T-helper 9 cell (primary cell): ENCODE results near the gene JAZF1.

Source experiments
- DNase-seq: peaks from one replicate; pipeline ENCODE4 v3.0.0-alpha.2; 2020

The JAZF1 gene

DNA sequence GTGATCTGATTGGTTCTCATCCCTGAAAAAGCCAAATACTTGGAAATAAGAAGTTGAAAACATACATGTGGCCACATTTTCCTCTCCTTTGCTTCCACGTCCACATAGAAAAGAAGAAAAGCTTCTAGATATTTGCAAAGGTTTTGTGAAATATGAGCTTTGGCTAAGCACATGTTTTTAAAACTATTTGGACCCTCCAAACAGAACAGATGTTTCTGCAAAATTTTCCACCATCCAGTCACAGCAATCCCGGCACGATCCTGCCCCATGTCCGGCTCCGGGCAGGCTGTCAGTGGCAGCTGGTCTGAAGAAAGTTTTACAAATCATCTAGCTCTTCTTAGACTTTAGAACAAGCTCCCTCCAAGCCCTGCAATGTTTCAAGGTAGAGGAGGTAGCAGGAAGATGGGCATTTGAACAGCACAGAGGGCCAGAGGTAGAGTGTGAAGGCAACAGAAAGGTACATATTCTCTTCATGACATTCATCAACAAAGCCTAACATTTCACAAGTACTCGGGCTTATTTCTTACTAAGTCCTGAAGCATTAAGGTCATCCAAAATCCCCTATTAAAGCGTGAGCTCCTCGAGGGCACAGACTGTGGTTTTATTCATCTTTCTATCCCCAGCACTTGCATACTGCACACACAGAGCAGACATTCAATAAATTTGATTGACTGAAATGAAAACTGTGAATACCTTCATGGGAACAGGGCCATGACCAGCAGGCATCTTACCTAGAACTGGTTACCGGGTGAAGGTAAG, 110.1 kb downstream of the JAZF1 start:
- no peak for DNase-seq

DNA sequence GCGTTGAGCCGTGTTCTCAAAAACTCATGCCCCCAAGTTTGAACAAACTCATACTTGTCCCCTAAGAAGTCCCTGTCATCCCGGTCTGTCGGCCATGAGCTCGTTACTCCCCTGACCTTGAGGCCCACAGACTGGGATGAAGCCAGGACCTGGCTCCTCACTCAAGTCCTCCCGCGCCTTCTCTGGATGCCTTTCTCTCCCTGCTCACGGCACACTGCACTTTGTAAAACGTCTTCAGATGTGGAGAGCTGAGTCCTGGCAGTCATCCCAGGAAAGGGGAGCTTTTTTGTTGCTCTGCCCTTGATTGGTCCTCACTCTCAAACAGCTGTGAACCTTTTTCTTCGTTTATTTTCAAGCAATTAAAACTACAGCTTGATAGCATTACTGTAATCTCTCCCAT, 110.8 kb downstream of the JAZF1 start:
- DNase-seq: no peak

DNA sequence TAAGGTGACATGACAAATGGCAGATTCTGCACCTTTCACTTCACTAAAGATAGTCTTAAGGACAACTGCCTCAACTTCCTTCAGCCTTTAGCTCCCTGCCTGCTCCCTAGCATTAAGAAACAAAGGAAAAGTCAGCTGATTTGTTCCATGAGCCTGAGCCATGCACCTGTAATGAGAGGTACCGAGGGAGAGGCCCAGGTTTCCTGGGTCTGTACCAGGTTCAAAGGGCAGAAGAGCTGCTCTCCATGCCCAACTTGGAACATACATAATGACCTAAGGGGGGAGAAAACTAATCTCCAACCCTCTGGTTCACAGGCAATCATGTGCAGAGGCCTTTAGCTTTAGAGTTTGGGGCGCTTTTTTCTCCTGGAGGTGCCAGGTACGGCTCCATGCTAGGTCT, 111.2 kb downstream of the JAZF1 start:
- DNase-seq: no peak

DNA sequence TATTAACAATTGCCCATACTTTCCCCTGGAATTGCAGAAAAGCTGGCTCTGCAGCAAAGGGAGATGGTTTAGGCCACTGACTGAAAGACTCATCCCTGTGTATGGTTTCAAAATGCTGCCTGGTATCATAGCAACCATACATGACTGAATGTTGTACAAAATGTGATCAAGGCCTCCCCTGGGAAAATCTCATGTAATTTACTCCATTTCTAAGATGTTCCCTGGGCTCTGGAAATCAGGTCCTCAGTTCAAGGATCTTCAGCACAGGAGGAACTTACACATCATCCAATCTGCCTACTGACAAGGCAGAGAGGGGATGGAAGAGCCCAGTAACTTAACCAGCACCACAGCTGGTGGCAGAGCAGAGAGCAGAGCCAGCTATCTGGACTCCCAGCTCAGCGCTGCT, 111.8 kb downstream of the JAZF1 start:
- DNase-seq: no peak

DNA sequence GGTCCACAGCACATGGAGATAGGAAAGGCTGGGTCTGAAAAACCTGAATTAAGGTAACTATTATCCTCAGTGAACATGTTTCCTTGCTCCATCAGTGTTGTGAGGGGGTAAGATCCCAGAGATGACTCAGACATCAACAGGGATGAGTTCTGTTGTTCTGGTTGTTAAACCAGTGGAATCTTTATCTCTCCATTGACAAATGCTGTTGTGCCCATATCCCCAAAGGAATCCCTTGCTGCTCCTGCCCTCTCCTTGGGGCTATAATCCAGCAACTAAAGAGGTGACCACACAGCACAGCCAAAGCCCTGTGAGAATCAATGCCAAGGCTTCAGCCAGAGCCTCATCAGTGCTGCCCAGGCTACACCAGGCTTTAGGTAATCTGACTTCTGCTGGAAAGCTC, 113.4 kb downstream of the JAZF1 start:
- no peak for DNase-seq

DNA sequence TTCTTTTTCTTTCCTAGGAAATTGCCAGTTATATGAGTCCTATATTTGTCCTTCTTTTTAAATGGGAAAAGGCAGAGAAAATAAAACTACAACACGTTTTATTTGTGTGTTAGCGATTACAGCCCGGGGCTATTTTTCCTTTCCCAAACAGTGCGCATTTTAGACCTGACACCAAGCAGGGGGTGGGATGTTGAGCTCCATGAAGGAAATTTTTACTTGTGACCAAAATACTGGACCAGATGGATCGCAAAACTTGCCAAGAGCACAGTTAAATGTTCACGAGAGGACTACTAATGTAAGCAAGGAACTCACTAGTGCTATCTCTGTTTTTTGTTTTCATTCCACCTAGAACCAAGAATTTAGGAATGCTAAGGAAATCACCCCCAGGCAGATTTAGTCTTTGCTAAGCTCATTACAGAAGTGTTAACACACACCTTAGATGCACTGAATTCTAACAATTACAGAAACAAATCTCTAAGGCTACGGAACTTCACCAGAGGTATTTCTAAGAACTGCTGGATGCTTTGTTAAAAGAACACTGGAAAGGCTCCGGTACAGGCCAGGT, 114.8 kb downstream of the JAZF1 start:
- no peak for DNase-seq

DNA sequence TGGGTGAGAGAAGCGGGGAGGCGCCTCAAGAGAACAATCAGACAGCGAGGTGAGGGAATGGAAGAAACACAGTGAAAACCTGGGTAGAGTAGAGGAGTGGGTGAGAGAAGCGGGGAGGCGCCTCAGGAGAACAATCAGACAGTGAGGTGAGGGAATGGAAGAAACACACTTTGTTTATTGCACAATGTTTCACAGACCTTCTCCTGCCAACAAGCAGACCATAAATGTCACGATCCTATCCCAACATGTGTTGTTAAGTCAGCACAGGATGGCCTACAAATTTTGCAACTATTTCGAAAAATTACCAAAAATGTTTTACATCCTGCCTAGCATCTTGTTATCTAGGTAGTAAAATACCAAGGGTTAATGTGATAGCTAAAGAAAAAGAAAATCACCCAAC, 115.3 kb downstream of the JAZF1 start:
- no peak for DNase-seq

DNA sequence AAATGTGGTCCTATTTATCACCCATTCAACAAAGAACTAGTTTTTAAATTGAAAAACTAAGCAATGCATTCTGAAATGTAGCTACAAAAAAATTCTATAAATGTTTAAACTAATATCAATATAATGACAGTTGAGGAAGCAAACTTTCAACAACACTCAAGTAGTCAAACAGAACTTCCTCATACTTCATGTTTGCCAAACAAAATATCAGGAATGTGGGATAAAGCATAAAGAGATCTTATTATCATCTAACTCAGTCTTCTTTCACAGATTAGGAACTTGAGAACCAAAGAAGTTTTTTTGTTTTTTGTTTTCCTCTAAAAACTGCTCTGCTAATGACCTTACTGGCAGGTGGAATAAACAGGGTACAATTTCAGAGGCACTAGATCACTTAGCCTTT, 116.2 kb downstream of the JAZF1 start:
- DNase-seq: no peak

DNA sequence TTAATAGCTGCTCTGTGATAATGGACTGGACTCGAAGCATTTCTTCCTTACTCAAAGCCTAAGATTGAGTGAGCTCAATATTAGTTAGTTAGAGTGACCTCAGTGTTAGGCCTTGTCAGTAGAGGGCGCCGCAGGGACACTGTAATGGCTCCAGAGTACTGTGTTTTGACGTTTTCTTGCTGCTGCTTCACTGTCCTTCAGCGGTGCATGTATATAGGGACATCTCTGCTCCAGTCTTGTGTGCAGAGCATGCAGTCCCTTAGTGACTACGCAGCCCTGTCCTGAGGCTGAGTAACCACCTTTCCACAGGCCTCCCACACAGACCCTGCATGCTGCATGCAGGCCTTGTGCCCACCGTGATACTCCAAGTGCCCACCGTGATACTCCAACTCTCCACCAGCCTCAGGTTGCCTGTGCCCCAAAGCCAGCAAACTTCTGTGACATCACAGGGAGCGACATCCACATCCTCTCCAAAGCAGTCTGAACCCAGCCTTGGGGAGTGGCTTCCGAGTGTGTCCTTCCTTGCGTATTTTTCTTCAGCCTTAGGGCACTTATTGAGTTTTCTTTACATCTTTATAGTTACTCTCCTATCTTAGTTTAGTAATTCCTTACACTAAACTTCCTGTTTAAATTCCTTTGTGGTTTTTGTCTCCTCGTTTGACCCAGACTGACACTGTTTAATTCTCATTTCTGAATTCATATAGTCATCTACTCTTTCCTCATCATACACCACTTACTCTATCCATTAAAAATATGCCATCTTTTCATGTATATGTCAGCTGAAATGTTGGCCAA, 118.2 kb downstream of the JAZF1 start:
- DNase-seq: peak; percentile 23

DNA sequence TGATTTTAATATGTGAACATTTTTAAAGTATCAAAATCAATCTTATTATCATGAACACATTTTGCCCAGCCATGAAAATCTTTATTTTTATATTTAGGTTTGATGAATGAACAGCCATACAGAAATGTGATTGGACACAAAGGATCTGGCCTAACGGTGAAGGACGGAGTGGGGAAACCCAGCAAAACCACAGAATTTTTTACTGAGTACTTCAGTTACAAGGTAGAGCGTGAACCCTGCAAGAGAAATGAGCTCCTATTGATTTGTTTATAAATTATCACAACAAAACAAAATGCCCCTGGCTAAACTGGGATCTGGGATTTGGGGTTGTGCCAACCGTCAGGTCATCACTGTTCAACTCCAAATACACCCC, 118.8 kb downstream of the JAZF1 start:
- DNase-seq: no peak

DNA sequence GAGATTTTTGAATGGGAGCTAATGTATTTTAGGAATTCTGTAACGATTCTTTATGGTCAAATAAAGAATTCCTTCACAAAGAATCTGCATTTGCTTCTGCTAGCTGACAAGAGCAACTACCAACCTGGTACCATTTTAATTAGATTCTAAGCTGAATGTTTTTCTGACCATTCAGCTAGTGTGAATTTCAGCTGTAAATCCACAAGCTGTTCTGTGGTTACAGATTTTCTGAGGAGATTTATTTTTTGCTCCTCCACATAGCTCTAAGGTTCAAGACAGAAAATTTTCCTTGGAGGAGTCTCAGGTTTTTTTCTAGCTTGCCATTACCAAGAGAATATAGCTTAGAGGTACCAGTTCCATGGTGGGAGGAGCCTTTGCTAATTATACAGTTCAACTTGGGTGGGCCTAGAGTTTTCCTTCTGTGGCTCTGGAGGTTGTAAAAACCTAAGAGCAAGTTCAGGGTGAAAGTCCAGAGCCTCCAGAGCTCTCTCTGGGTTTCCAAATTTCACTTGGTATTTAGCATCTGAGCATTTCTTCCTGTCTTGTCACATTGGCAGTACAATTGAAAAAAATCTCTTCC, 120.1 kb downstream of the JAZF1 start:
- no peak for DNase-seq

DNA sequence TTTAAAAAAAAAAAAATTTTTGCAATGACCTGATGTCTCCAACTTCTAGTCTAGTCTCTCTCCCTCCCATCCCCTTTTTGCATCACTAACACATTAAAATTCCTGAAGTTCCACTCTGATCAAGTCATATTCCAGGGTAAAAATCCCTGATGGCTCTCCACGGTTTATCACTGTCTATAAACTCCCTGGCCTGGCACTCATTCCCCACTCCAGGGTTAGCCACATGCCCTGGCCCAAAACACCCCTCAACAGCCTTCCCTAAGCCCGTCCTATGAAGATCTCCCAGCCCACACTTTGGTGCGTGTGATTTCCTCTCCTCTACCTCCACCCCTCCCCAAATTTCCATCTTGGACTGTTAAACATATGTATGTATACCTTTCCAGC, 125.4 kb downstream of the JAZF1 start:
- no peak for DNase-seq

DNA sequence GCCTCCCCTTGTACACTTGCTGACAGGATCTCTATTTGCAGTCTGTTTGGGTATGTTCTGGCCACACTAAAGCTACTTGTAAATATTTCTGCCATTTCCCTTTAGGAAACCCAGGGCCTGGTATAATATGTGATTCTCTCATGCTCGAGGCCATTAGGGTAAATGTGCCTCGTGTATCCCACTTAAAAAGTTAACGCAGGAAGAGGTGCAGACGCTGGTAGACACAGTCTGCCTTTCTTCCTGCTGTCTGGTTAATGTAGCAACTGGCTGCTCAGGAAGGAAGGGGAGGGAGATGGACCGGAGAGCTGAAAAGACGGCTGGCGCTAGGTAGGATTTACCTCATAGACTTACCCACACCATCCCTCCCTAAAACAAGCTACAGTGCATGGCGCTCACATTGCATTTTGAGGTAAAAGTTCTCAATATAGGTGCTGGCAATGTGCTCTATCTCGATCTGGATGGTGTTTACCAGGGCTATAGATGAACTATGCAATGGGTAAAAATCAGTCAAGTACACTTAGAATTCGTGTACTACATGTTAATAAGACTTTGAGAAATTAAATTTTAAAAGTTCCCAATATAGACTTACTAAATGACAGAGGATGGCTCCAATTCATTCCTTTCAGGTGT, 125.9 kb downstream of the JAZF1 start:
- no peak for DNase-seq

DNA sequence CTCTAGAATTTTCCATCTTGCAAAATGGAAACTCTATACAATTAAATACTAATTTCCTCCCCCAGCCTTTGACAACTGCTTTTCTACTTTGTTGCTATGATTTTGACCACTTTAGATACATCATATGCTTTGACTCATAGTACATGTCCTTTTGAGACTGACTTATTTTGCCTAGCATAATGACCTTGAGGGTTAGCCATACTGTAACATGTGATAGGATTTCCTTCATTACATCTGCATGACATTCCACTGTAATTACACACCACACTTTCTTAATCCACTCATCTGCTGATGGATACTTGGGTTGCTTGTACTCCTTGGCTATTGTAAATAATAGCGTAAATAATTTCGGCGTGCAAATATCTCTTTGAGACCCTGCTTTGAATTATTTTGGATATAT, 127.7 kb downstream of the JAZF1 start:
- DNase-seq: no peak

DNA sequence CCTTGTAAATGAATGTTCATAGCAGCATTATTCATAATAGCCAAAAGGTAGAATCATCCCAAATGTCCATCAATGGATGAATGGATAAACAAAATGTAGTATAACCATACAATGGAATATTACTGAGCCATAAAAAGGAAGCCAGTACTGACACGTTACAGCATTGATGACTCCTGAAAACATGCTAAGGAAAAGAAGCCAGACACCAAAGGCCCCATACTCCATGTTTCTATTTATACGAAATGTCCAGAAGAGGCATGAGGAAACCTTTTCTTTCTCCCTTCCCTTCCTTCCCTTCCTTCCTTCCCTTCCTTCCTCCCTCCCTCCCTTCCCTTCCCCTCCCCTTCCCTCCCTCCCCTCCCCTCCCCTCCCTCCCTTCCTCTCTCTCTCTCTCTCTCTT, 131.9 kb downstream of the JAZF1 start:
- no peak for DNase-seq

DNA sequence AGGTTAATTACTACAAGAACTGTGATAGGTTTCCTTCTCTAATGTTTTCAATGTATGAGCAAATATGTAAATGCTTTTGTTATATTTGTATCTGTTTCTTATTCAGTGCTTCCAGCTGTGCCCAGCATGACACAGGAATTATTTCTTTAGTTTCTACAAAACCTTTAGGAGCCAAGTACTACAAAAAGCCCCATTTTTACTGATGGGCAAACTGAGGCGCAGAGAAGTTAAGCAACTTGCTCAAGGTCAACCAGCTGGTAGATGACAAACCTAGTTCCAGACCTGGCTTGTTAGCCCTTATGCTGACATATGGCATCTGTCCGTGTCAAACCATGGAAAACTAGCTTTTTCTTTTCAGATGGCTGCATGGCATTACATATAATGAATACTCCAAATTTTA, 134.6 kb downstream of the JAZF1 start:
- no peak for DNase-seq

DNA sequence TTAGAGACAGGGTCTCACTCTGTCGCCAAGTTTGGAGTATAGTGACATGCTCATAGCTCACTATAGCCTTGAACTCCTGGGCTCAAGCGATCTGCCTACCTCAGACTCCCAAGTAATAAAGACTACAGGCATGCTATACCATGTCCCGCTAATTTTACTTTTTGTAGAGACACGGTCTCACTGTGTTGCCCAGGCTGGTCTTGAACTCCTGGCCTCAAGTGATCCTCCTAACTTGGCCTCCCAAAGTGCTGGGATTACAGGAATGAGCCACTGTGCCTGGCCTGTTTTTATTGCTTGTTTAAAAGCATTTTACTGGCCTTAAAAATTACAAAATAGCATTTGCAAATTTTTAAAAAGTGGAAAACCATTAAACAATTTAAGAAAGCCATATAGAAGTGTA, 135.0 kb downstream of the JAZF1 start:
- no peak for DNase-seq

DNA sequence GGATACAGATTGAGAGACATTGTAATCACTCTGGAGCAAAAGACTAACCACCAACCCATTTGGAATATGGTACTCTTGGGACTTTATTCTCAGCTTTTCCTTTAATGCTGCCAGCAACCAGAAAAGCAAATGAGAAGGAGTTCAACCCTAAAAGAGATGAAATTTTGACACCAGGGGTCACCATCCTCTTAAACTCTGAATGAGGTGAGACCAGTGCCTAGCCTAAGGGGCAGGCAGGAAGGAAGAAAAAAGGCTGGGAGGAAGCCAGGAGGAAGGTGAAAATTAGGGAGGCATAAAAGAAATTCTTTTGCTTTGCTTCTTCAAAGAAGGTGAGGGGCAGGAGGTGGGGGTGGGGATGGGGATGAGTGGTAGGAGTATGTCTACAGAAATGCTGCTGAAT, 135.8 kb downstream of the JAZF1 start:
- no peak for DNase-seq

DNA sequence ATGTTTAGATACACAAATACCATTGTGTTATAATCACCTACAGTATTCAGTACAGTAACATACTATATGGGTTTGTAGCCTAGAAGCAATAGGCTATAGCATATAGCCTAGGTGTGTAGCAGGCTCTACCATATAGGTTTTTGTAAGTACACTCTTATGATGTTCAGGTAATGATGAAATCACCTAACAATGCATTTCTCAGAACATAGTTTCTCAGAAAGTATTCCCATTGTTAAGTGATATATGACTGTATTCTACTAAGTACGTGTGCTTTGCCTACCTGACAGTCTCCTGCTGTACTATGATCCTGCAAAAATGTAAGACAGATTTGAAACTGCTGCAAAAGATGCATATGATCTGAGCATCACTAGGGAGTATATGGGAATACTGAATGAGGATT, 137.9 kb downstream of the JAZF1 start:
- DNase-seq: no peak

DNA sequence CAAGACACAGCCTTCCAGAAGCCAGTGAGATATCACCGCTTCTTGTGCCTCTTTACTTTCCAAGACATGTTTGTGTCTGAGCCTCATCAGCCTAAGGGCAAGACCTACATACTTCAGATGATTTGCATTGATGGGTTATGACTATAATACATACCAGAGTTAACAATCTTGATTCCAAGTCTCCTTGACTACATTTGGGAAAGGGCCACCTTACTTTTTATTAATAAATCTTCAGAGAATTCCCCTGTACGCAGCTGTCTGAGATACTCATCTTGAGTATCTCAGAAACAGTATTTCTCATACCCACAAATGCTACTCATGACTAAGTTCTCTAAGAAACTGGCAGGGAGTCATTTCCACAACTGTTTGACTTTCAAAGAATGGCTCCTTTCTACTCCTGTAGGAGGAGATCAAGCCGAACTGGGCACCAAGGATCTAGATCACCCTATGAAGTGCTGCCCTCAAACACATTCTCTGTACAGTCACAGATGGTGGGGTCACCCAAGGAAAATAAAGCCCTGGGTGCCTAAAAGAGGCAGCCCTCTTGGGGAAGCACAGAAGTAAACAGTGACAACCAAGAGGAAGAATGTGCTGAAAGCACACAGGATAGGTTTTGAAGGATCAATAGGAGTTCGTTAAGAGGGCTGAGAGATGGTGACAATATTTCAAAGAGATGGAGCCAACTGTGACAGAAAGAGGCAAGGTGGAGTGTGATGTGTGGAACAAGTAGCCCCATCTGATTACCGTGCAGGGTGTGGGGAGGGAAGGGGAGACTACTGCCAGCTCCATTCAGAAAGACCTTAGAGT, 138.9 kb downstream of the JAZF1 start:
- no peak for DNase-seq

DNA sequence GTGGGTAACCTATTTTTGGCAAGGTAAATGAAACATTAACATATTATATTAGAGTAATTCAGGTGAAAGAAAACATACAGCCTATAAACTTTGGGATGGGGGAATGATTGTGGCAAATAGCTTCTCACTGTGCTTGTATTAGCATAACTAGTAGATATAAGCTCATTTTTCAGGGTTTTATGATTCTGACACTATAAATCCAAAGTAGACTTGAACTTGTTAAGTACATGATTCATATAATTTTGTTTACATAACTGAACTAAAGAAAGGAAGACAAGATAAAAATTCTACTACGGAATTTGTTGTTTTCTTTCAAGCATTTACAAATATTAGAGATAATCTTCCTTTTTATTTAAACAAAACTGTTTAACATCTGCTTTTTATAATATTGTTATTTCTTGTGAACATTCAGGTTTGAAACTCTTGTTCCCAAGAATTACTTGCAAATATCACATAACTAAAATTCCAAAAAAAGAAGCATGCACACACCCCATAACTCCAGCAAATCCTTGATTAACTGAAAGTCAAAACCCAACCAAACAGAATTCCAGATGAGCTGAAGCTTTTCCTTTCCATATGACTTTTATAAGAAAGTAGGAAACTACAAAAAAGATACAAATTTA, 142.3 kb downstream of the JAZF1 start:
- no peak for DNase-seq
